CD4-positive, alpha-beta T cell treated with Interleukin-10 for 1 hour (primary cell): ENCODE results near the gene NCAN.
"Not testable (repeated sequence)": the region's sequence is repeated elsewhere in the genome, so short reads cannot be mapped to it uniquely, and the experiment has no call there.

Experiments used
- DNase-seq: peaks from one replicate; pipeline ENCODE4 v3.0.0-alpha.2; 2020

Gene NCAN

GRCh38 chr19:19201697-19202630, 9.8 kb upstream of the NCAN start:
- DNase-seq: no peak

DNA sequence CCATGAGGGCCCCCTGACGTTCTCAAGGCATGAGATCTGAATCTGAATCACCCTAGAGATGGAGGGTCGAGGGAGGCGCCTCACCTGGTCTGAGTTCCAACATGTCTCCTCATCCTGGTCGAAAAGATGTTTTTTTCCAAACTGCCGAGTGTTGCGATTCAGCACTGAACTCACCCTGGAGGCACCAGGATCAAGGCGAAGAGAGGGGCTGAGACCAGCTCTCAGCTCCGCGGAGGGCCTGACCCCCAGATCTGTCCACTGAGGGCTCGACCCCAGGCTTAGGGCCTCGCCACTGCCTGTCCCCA, 9.1 kb upstream of the NCAN start:
- no peak for DNase-seq

DNA sequence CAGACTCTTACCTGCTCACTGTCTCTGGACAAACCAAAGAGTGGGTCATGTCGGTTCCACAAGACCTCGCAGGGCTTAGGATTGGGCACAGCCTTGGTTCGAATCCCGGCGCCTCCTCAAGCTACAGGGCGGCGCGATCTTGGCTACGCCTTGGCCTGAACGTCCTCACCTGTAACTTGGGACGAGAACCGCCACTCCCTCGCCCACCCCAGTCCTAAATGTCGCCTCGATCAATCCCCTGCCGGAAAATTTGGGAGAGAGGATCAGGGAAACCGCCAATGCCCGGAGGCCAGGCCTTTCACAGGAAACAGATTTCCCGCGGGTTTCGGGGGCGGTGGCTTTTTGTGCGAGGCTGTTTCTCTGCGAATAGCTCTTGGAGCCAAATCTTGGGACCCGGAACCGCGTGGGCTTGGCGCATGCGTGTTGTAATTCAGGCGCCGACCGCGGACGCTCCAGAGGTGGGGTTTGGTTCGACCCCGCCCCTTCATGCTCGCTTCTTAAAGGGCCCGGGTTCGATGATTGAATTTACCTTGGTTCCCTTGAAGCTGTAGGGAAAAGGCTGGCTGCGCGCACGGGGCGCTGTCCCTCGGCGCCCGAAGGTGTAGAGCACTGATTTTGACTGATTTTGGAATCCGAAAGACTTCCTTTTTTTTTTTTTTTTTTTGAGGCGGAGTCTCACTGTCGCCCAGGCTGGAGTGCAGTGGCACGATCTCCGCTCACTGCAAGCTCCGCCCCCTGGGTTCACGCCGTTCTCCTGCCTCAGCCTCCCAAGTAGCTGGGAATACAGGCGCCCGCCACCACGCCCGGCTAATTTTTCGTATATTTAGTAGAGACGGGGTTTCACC, 8.5 kb upstream of the NCAN start, which contains the start of gene NR2C2AP:
Gene NR2C2AP (minus strand): TSS at position 403 of the 845 bp plus-strand sequence. CDS start 354 bp downstream, at position 49.
- DNase-seq: peak; percentile 93

GRCh38 chr19:19204181-19204580, 7.6 kb upstream of the NCAN start:
- DNase-seq: no peak

- no peak for DNase-seq
Observed at GRCh38 chr19:19205416-19206410, 6.0 kb upstream of the NCAN start.

DNA sequence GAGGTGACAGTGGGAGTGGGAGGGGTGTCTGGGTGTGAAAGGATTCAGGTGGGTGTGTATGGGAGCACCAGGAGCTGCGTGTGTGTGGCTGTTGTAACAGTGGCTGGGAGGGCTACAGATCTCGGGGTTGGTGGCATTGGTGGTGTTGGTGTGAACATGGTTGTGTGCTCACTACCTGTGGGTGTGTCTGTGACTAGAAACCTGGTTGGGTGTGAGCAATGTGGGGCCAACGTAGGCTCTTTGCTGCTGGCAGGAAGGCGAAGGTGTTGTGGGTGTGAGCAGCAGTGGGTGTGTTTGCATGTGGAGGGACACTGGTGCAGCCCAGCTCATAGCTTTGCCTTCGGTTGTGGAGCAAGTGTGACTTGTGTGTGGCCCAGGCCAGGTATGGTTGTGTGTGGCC, 4.8 kb upstream of the NCAN start:
- no peak for DNase-seq

DNA sequence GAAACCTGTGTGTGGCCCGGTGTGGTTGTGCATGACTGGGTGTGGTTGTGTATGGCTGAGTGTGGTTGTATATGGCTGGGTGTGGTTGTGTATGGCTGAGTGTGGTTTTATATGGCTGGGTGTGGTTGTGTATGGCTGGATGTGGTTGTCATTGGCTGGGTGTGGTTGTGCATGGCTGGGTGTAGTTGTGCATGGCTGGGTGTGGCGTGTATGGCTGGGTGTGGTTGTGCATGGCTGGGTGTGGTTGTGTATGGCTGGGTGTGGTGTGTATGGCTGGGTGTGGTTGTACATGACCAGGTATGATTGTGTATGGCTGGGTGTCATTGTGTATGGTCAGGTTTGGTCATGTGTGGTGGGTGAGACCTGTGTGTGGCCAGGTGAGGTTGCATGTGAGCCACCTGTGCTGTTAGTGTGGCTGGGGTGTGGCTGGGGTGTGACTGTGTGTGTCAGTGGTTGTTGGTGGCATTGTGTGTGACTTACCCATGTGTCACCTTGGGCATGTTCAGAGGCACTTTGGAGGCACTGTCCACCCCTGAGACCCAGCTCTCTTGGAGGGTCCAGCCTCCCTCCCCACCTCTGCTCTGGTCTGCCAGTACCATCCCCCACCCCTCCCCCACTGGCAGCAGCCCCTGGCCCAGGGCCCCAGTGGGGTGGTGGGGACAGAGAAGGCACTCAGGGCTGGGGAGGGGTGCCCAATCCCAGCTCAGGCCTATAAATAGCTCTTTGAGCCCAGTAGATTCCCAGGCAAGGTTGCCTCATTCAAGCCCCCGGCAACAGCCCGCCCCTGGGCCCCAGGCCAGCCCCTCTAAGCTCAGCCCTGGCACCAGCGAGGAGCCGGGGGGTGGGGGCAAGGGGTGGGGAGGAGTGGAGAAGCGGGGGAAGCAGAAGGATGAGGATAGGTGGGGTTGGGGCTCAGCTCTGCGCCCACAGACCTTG, 3.9 kb upstream of the NCAN start:
- DNase-seq: no peak

GRCh38 chr19:19209372-19209771, 2.4 kb upstream of the NCAN start:
- DNase-seq: no peak

GRCh38 chr19:19212916-19213315, 1.2 kb downstream of the NCAN start:
- DNase-seq: no peak

DNA sequence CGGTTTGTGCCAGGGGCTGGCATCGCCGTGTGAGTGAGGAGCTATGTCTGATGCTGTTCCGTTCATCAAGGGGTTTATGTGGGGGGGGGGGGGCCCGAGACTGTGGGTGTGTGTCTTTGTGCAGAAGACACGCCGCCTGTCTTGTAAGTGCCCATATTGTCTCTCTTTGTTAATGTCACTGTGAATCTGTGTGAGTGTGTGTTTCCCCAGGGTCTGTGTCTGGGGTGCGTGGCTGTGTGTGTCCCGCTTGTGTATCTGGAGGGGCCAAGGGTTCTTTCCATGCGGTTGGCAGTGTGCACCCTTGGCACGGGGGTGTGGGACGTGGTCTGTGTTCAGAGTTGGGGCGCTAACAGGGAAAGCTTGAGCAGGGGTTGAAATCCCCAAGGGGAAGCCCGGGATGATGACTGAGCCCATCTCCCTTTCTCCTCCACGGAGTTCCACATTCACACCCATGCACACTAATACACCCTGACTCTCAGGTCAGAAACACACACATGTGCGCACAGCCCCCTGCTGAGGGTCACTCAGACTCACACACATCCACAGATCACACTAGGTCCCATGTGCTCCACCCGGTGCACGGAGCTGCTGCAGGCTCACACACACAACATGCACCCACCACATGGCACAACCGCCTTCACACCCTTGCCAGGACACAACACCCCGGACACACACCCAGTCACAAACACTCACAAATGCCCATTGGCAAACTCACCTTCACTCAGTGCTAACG, 1.8 kb downstream of the NCAN start:
- DNase-seq: no peak

- DNase-seq: no peak
Observed at GRCh38 chr19:19214159-19214490, 2.4 kb downstream of the NCAN start.

- peak; percentile 18 for DNase-seq
Observed at GRCh38 chr19:19214892-19215291, 3.1 kb downstream of the NCAN start.

GRCh38 chr19:19215792-19216191, 4.0 kb downstream of the NCAN start:
- DNase-seq: no peak

DNA sequence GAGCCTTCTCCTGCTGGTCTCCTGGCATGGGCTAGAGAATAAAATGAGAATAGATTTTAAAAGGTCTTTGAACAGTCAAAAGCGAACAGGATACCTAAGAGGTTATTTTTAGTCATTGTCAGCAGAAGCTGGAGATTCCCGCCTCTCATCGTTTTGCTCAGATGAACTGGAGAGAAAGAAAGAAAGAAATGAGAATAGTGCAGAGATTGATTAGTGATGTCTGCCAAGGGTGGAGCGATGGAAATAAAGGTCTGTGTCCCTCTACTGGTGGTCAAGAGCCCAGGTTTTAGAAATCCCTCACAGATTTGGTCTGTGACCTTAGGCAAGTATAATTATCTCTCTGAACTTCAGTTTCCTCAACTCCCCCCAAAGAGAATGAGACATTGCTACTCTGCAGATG, 5.3 kb downstream of the NCAN start:
- DNase-seq: no peak

- no peak for DNase-seq
Observed at GRCh38 chr19:19218911-19219310, 7.2 kb downstream of the NCAN start.

DNA sequence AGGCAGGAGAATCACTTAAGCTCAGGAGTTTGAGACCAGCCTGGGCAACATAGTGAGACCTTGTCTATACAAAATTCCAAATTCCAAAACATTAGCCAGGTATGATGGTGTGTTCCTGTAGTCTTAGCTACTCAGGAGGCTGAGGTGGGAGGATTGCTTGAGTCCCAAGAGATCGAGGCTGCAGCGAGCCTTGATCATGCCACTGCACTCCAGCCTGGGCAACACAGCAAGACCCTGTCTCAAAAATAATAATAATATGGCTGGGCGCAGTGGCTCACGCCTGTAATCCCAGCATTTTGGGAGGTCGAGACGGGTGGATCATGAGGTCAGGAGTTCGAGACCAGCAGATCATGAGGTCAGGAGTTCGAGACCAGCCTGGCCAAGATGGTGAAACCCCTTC, 9.2 kb downstream of the NCAN start:
- DNase-seq: not testable (repeated sequence)

DNA sequence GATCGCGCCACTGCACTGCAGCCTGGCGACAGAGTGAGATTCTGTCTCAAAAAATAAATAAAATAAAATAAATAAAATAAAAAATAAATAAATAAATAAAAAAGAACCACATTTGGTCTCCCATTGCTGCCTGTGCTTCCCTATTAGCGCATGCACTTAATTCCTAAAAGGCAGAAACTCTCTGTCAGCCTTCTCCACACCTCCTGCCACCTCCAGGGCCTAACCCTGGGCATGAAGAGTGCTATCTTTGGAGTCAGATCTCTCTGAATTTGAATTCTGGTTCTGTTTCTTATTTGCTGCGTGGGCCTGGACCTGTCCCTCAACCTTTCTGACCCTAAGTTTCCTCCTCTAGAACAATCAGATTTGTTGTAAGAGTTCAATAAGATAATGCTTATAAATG, 11.3 kb downstream of the NCAN start:
- no peak for DNase-seq

DNA sequence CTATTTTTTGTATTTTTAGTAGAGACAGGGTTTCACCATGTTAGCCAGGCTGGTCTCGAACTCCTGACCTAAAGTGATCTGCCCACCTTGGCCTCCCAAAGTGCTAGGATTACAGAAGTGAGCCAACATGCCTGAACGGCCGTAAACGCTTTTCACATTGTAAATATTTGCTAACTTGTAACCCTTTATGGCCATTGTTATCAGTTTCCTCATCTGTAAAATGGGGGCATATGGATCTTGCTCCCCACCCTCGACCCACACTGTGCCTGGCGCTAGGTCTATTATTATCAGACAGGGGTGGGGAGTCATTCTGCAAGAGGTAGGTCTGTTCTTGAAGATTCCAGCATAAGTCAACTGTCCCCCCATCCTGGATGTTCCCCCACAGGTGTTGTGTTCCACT, 11.9 kb downstream of the NCAN start:
- DNase-seq: no peak

DNA sequence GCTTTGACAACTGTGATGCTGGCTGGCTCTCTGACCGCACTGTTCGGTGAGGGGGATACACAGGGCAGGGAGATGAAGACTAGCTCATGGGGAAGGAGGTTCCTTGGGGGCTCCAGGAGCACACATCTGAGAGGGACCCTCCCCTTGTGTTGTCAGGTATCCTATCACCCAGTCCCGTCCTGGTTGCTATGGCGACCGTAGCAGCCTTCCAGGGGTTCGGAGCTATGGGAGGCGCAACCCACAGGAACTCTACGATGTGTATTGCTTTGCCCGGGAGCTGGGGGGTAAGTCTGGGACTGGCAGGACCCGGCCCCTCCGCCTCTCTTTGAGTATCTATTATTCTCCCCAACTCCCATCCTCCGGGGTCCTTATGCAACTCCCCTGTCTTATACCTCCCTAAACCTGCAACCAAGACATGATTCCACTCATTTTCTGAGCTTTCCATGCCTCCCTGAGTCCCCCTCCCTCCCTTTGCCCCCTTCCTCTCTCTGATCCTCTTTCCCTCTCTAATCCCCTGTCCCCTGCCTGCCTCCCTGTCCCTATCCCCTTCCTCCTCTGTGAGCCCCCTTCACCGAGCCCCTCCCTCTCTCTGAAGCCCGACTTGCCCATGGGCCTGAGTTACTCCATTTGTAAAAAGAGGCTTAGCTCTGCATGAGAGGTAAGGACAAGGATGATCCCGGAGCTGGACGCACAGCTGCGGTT, 12.5 kb downstream of the NCAN start:
- no peak for DNase-seq

- DNase-seq: peak; percentile 81
Observed at GRCh38 chr19:19224852-19225494, 13.2 kb downstream of the NCAN start.
